K562 (cell line): ENCODE data around the gene NLRX1. TPM values are rescaled to one million over a fixed set of nuclear protein-coding genes. Genes with fewer than 3 reads are reported as not detected.

Source experiments
- ATAC-seq: fragments of 200-7000 bp; cut with Tn5 transposase; 3 replicates; pipeline ENCODE4 v1.9.1; 2020; ENCODE audit warnings: moderate library complexity
- BruUV-seq: library from RNA; stranded (reverse); fragments of 400-500 nt; replicated peaks from 2 replicates; lab custom pipeline; 2021; lab: Mats Ljungman, UMichigan
- CTCF ChIA-PET: fragments of 300-600 bp; formaldehyde crosslinking; extraction: SDS; loops from one replicate; lab custom pipeline; 2021; ENCODE audit warnings: low intra/inter-chr PET ratio; lab: Yijun Ruan, JAX
- POLR2A ChIA-PET: fragments of 300-600, 350-650 bp; sonication (Branson Sonifier 250); formaldehyde crosslinking; extraction: SDS; loops from one replicate; lab custom pipeline; 2021; ENCODE audit warnings: antibody characterized with exemption, inconsistent platforms; lab: Yijun Ruan, JAX
- DNase-seq, 4 experiments: peaks; one replicate each; pipeline versions ENCODE4 v3.0.0 to v3.0.0-alpha.2; 2011 to 2018; ENCODE audit warnings: low spot score in 3 of 4, mixed read lengths in 3 of 4; ENCODE audit errors: extremely low read depth in 1 of 4
- FAIRE-seq: peaks from 2 replicates; lab custom pipeline; 2011; peaks lifted over from hg19 to GRCh38; lab: Jason Lieb, UNC
- H2AFZ ChIP-seq: 2 replicates; pipeline ENCODE4 v1.6.0; 2011; ENCODE audit warnings: low read depth, low read length, control low read depth, inconsistent platforms
- H3K27ac ChIP-seq: fragments of 200-600 bp; 3 replicates; pipeline ENCODE4 v1.8.0; 2011; ENCODE audit warnings: low read depth, mild to moderate bottlenecking, control low read depth, inconsistent platforms, low read length, moderate library complexity, mixed read lengths; ENCODE audit errors: extremely low read depth
- H3K27me3 ChIP-seq, 2 experiments: fragments of 300-600 bp in 1 of 2; 2 replicates in 1 of 2; 3 replicates in 1 of 2; pipeline versions ENCODE4 v1.6.0 to v1.8.0; 2011; ENCODE audit warnings: inconsistent platforms in 2 of 2, low read length in 2 of 2, mild to moderate bottlenecking in 1 of 2, mixed read lengths in 1 of 2, moderate library complexity in 1 of 2; ENCODE audit not compliant: control insufficient read depth in 2 of 2, insufficient read depth in 2 of 2
- H3K36me3 ChIP-seq: fragments of 300-600 bp; 3 replicates; pipeline ENCODE4 v1.8.0; 2011; ENCODE audit warnings: mild to moderate bottlenecking, low read length, inconsistent platforms; ENCODE audit not compliant: control insufficient read depth, insufficient read depth
- H3K4me1 ChIP-seq, 2 experiments: fragments of 200-600 bp in 1 of 2; replicated peaks in 1 of 2; 2 replicates in 1 of 2; 3 replicates in 1 of 2; pipeline versions ENCODE4 v1.5.1 to v1.8.0; 2011; ENCODE audit warnings: inconsistent platforms in 2 of 2, low read length in 2 of 2, mild to moderate bottlenecking in 1 of 2, mixed read lengths in 1 of 2, moderate library complexity in 1 of 2; ENCODE audit not compliant: control insufficient read depth in 2 of 2, insufficient read depth in 2 of 2
- H3K4me2 ChIP-seq: 2 replicates; pipeline ENCODE4 v1.6.1; 2011; ENCODE audit warnings: low read length, control low read depth, inconsistent platforms, mixed read lengths; ENCODE audit not compliant: insufficient read depth
- H3K4me3 ChIP-seq: fragments of 200-600 bp; sonication (generic), shearing (Covaris generic); 2 replicates; pipeline ENCODE4 v1.5.1; 2016; ENCODE audit warnings: control low read depth, inconsistent platforms
- H3K79me2 ChIP-seq: fragments of 200-600 bp; 3 replicates; pipeline ENCODE4 v1.8.0; 2011; ENCODE audit warnings: low read length, inconsistent platforms; ENCODE audit not compliant: control insufficient read depth, insufficient read depth
- H3K9ac ChIP-seq, 2 experiments: 2 replicates each; pipeline versions ENCODE4 v1.6.0 to v1.6.1; 2011; ENCODE audit warnings: low read depth in 2 of 2, low read length in 2 of 2, control low read depth in 1 of 2, inconsistent platforms in 1 of 2, mild to moderate bottlenecking in 1 of 2, mixed read lengths in 1 of 2; ENCODE audit not compliant: insufficient read depth in 1 of 2
- H3K9me1 ChIP-seq: one replicate; pipeline ENCODE4 v1.6.0; 2011; ENCODE audit warnings: inconsistent platforms, mild to moderate bottlenecking, low read length, moderate library complexity; ENCODE audit not compliant: control insufficient read depth, insufficient read depth
- H3K9me3 ChIP-seq: replicated peaks from 2 replicates; pipeline ENCODE4 v1.5.1; 2011; ENCODE audit warnings: low read depth, low read length, inconsistent platforms; ENCODE audit not compliant: control insufficient read depth, insufficient read depth
- H4K20me1 ChIP-seq: replicated peaks from 2 replicates; pipeline ENCODE4 v1.6.1; 2011; ENCODE audit warnings: low read length, inconsistent platforms, mixed read lengths; ENCODE audit not compliant: control insufficient read depth, insufficient read depth
- CHD7 ChIP-seq: fragments of 200-600 bp; sonication (generic); IDR thresholded peaks from one replicate; pipeline ENCODE4 v1.6.1; 2012; ENCODE audit warnings: mild to moderate bottlenecking, low read depth, low read length, inconsistent platforms
- CREBBP ChIP-seq: IDR thresholded peaks from one replicate; pipeline ENCODE4 v1.6.1; 2012; ENCODE audit warnings: low read depth, mild to moderate bottlenecking, control low read depth, inconsistent platforms, low read length
- DMBX1 ChIP-seq: fragments of 250-450 bp; sonication (Bioruptor Pico); IDR thresholded peaks from 2 replicates; pipeline ENCODE4 v1.8.0; 2022; ENCODE audit warnings: inconsistent platforms, mild to moderate bottlenecking, moderate library complexity, borderline replicate concordance
- KAT7 ChIP-seq: sonication (generic); formaldehyde crosslinking; IDR thresholded peaks from 2 replicates; pipeline ENCODE4 v1.8.0; 2022; ENCODE audit warnings: missing genetic modification reagents, mild to moderate bottlenecking, borderline replicate concordance
- KDM4B ChIP-seq, 2 experiments: fragments of 450-650 bp in 1 of 2; sonication (generic) in 1 of 2; IDR thresholded peaks; 2 replicates each; pipeline ENCODE4 v1.6.1; 2016 to 2017; ENCODE audit warnings: borderline replicate concordance in 2 of 2, antibody characterized with exemption in 1 of 2, low read depth in 1 of 2, mild to moderate bottlenecking in 1 of 2
- KLF10 ChIP-seq: fragments of 250-450 bp; sonication (Bioruptor Pico); IDR thresholded peaks from 2 replicates; pipeline ENCODE4 v1.6.1; 2021; ENCODE audit warnings: matching md5 sums
- MIER1 ChIP-seq: fragments of 450-650 bp; IDR thresholded peaks from 2 replicates; pipeline ENCODE4 v1.6.1; 2016; ENCODE audit warnings: antibody characterized with exemption, mild to moderate bottlenecking, low read depth
- PURB ChIP-seq: sonication (generic); formaldehyde crosslinking; IDR thresholded peaks from 2 replicates; pipeline ENCODE4 v1.9.0; 2021; ENCODE audit warnings: low read depth, mild to moderate bottlenecking, missing genetic modification reagents
- SNRNP70 ChIP-seq: fragments of 200-400 bp; formaldehyde crosslinking; optimal IDR thresholded peaks from 2 replicates; pipeline ENCODE3; 2017; ENCODE audit warnings: low read depth, low read length
- STAG1 ChIP-seq: sonication (generic); formaldehyde crosslinking; IDR thresholded peaks from 2 replicates; pipeline ENCODE4 v1.5.0; 2020; ENCODE audit warnings: missing genetic modification reagents, borderline replicate concordance
- ZNF143 ChIP-seq: sonication (generic); formaldehyde crosslinking; IDR thresholded peaks from 2 replicates; pipeline ENCODE4 v1.9.0; 2022; ENCODE audit warnings: mild to moderate bottlenecking, missing genetic modification reagents
- ZNF316 ChIP-seq: fragments of 450-650 bp; IDR thresholded peaks from 2 replicates; pipeline ENCODE4 v1.6.1; 2016
- WGBS: fragments of 100-300 bp; shearing (Covaris generic); methylation state at CpG from one replicate; pipeline ENCODE4 v1.1.6; 2016; ENCODE audit warnings: low coverage, mixed read lengths; ENCODE audit not compliant: insufficient coverage; ENCODE audit errors: missing lambda C conversion rate; 5-methylcytosine and 5-hydroxymethylcytosine counted together
- in situ Hi-C: fragments of 300-500 bp; cut with MboI; formaldehyde crosslinking; loops from 4 replicates; pipeline ENCODE4 v1.15.0; 2018; ENCODE audit warnings: inconsistent platforms, mixed read lengths
- intact Hi-C: fragments of 100-400 bp; cut with micrococcal nuclease; formaldehyde crosslinking; loops from 2 replicates; pipeline ENCODE4 v1.14.2; 2022
- polyA plus RNA-seq, 8 experiments: library from polyadenylated mRNA; depleted of rRNA in 4 of 8; stranded (reverse) in 5 of 8; unstranded in 3 of 8; fragments of >200 nt; fragmentation: Nextera tagmentation in 2 of 8; fragmentation: Illumina TruSeq in 1 of 8; extraction: Ambion mirVana in 2 of 8; extraction: Trizol in 1 of 8; gene quantifications; 2 replicates each; pipeline versions ENCODE4 v1.2.1 to v1.2.3, GENCODE V29; 2011 to 2014; ENCODE audit warnings: inconsistent platforms in 1 of 8, missing spikeins in 1 of 8
- total RNA-seq, 7 experiments: library from RNA; depleted of rRNA in 6 of 7; stranded (reverse); fragments of >200 nt in 6 of 7; fragmentation: Illumina TruSeq in 2 of 7; extraction: Trizol in 2 of 7; gene quantifications; 2 replicates each; pipeline versions ENCODE4 v1.2.1 to v1.2.3, GENCODE V29; 2011 to 2021; ENCODE audit warnings: low replicate concordance in 1 of 7

The NLRX1 gene
- total and polyA plus RNA-seq, 9 of the 15 experiments (the other 6 are each of a cell fraction or from before 2014, with no cell fraction given), result 0.04 to 2.3 (median 0.69) TPM

- intact Hi-C loops, result loop anchor here (2.0 kb wide), 1 partner anchor 19 kb away; no protein-coding TSS in a partner anchor
- POLR2A ChIA-PET, result interaction anchor here (0.7 to 1.6 kb wide), 5 partner anchors 12 to 79 kb away, joined by 3 to 6 read pairs (median 5); partner anchors contain the start of gene C2CD2L
- no peak for TF ChIP-seq ZNF316
- no peak for TF ChIP-seq CREBBP
- peak; percentile 22; the same call in 1 of the 2 replicates for TF ChIP-seq KAT7 (CRISPR knock-in tag)
- no peak for TF ChIP-seq STAG1
- no peak for TF ChIP-seq MIER1
- TF ChIP-seq SNRNP70, result no peak
- 0 out of 2 replicates have a peak, but pooled peaks have one; percentile 11 for TF ChIP-seq DMBX1
- no peak for TF ChIP-seq KDM4B (IDR thresholded peaks at IDR 0.05; ENCODE audit: borderline replicate concordance in 2 of 2, low read depth in 1 of 2)
- no peak for TF ChIP-seq PURB
- no peak for TF ChIP-seq KLF10 (CRISPR knock-in tag)
- no peak for TF ChIP-seq CHD7
- TF ChIP-seq ZNF143 (CRISPR knock-in tag), result 0 out of 2 replicates have a peak, but pooled peaks have one; percentile 44
Measured at GRCh38 chr11:119121811-119122124, 46.8 kb upstream of the NLRX1 start.

More at GRCh38 chr11:119121811-119122124, 46.8 kb upstream of the NLRX1 start:
- Histone ChIP-seq H3K9me1 (no peaks in the 10 kb centered on the region), H3K36me3 (peaks cover 33% of the 10 kb centered on the region), H3K4me1 (peaks cover 12 to 13% of the 10 kb centered on the region in 2 experiments), H3K4me3 (peak overlapping the region; percentile 86), H3K9me3 (no peaks in the 10 kb centered on the region), H2AFZ (peak overlapping the region; percentile 96), H3K27ac (peak overlapping the region; percentile 68), H3K27me3 (no peaks in the 10 kb centered on the region), H4K20me1 (no peaks in the 10 kb centered on the region), H3K79me2 (peaks cover 24% of the 10 kb centered on the region), H3K4me2 (peak overlapping the region; percentile 95), H3K9ac (peak overlapping the region; percentile 82 to 96)
- BruUV-seq, result TSS peak; percentile 80
- in situ Hi-C loops, result no loop called here
- DNase-seq (no peak), ATAC-seq (no peak), FAIRE-seq (no peak)
- WGBS, result 2% methylated on average over 20 of the region's 20 CpGs
- CTCF ChIA-PET, result interaction anchor here (0.5 kb wide), 1 partner anchor 84 kb away, joined by 3 read pairs; the partner anchor contains the start of gene CBL
